ENCODE data around the gene KCNJ11.

GRCh38 chr11:17410606-17411379 is 22.3 kb upstream of the KCNJ11 start:
- TF ChIP-seq CTCF (IDR thresholded peaks at IDR 0.05; ENCODE audit: low read length) (no peak), EZH2 (IDR thresholded peaks at IDR 0.05; ENCODE audit: borderline replicate concordance, low read length) (no peak)

All from OCI-LY1 (cell line).